A549 (cell line): ENCODE results near the gene SRGAP1. TPM values are rescaled to one million over a fixed set of nuclear protein-coding genes. Genes with fewer than 3 reads are reported as not detected.

Experiments used
- ATAC-seq, 2 experiments: fragments of 200-7000 bp in 1 of 2; fragments of >200 bp in 1 of 2; cut with Nextera tagmentation in 1 of 2; cut with Tn5 transposase in 1 of 2; 3 replicates each; pipeline versions ENCODE4 v1.8.0 to v1.9.1; 2018 to 2020; ENCODE audit warnings: mild to moderate bottlenecking in 1 of 2, moderate library complexity in 1 of 2
- CTCF ChIA-PET: fragments of 300-600 bp; sonication (Branson Sonifier 250); formaldehyde crosslinking; extraction: SDS; loops from one replicate; lab custom pipeline; 2021; ENCODE audit warnings: antibody characterized with exemption, inconsistent platforms; lab: Yijun Ruan, JAX
- POLR2A ChIA-PET: fragments of 350-600 bp; formaldehyde crosslinking; extraction: SDS; loops from one replicate; lab custom pipeline; 2021; ENCODE audit warnings: antibody characterized with exemption, inconsistent platforms; lab: Yijun Ruan, JAX
- DNase-seq, 2 experiments: peaks; one replicate each; pipeline versions ENCODE4 v3.0.0 to v3.0.0-alpha.2; 2011 to 2016; ENCODE audit warnings: low read depth in 1 of 2, low spot score in 1 of 2
- FAIRE-seq: peaks from 2 replicates; lab custom pipeline; 2011; peaks lifted over from hg19 to GRCh38; lab: Jason Lieb, UNC
- H3K27ac ChIP-seq, 2 experiments: fragments of >200 bp; sonication (Bioruptor Twin); formaldehyde crosslinking; 3 replicates each; pipeline ENCODE4 v1.5.1; 2016 to 2017
- H3K4me1 ChIP-seq: fragments of >200 bp; sonication (Bioruptor Twin); formaldehyde crosslinking; 3 replicates; pipeline ENCODE4 v1.6.1; 2016
- H3K4me2 ChIP-seq: fragments of >200 bp; sonication (Bioruptor Twin); formaldehyde crosslinking; 3 replicates; pipeline ENCODE4 v1.6.1; 2016
- H3K4me3 ChIP-seq: fragments of >200 bp; sonication (Bioruptor Twin); formaldehyde crosslinking; 3 replicates; pipeline ENCODE4 v1.5.1; 2016
- H3K9me3 ChIP-seq: fragments of >200 bp; sonication (Bioruptor Twin); formaldehyde crosslinking; 3 replicates; pipeline ENCODE4 v1.6.1; 2016
- CEBPB ChIP-seq, 2 experiments: fragments of >200 bp in 1 of 2; sonication (Bioruptor Twin) in 1 of 2; formaldehyde crosslinking in 1 of 2; IDR thresholded peaks; 2 replicates each; pipeline ENCODE4 v1.6.1; 2012 to 2016
- CHD2 ChIP-seq: fragments of 150-350 bp; IDR thresholded peaks from 2 replicates; pipeline ENCODE4 v1.6.1; 2014; ENCODE audit warnings: low read length; ENCODE audit not compliant: partially characterized antibody
- CHD4 ChIP-seq: fragments of 200-600 bp; sonication (generic); IDR thresholded peaks from 2 replicates; pipeline ENCODE4 v1.6.1; 2016; ENCODE audit warnings: antibody characterized with exemption, mild to moderate bottlenecking, borderline replicate concordance
- EP300 ChIP-seq, 2 experiments: fragments of >200 bp; sonication (Bioruptor Twin); formaldehyde crosslinking; IDR thresholded peaks; 2 replicates in 1 of 2; 3 replicates in 1 of 2; pipeline ENCODE4 v1.6.1; 2016 to 2017
- FOSL2 ChIP-seq, 2 experiments: fragments of 450-650 bp in 1 of 2; fragments of >200 bp in 1 of 2; sonication (Bioruptor Twin) in 1 of 2; formaldehyde crosslinking; IDR thresholded peaks; 2 replicates each; pipeline versions ENCODE4 v1.5.0 to v1.6.1; 2016 to 2020; ENCODE audit warnings: mild to moderate bottlenecking in 1 of 2, moderate library complexity in 1 of 2
- HDAC2 ChIP-seq: fragments of 200-600 bp; sonication (generic); IDR thresholded peaks from 2 replicates; pipeline ENCODE4 v1.6.1; 2016
- HEYL ChIP-seq: fragments of 250-450 bp; sonication (Bioruptor Pico); IDR thresholded peaks from 2 replicates; pipeline ENCODE4 v1.8.0; 2021; ENCODE audit warnings: mild to moderate bottlenecking, moderate library complexity
- HOXB13 ChIP-seq: fragments of 250-450 bp; sonication (Bioruptor Pico); IDR thresholded peaks from 2 replicates; pipeline ENCODE4 v1.5.0; 2020; ENCODE audit warnings: low read depth, mild to moderate bottlenecking, moderate library complexity
- JUN ChIP-seq, 2 experiments: fragments of >200 bp; sonication (Bioruptor Twin); formaldehyde crosslinking; IDR thresholded peaks; 2 replicates in 1 of 2; 3 replicates in 1 of 2; pipeline ENCODE4 v1.6.1; 2016 to 2017
- JUNB ChIP-seq: fragments of >200 bp; sonication (Bioruptor Twin); formaldehyde crosslinking; IDR thresholded peaks from 2 replicates; pipeline ENCODE4 v1.6.1; 2016
- NFE2L2 ChIP-seq: fragments of 150-350 bp; conservative IDR thresholded peaks from 2 replicates; pipeline ENCODE4 v1.6.1; 2014; ENCODE audit warnings: low read length
- NPAS2 ChIP-seq: fragments of 250-450 bp; sonication (Bioruptor Pico); IDR thresholded peaks from 2 replicates; pipeline ENCODE4 v1.8.0; 2022; ENCODE audit warnings: mild to moderate bottlenecking, moderate library complexity, borderline replicate concordance
- NR3C1 ChIP-seq: fragments of >200 bp; sonication (Bioruptor Twin); formaldehyde crosslinking; IDR thresholded peaks from 3 replicates; pipeline ENCODE4 v1.6.1; 2017
- RAD21 ChIP-seq, 2 experiments: fragments of >200 bp in 1 of 2; sonication (Bioruptor Twin) in 1 of 2; formaldehyde crosslinking in 1 of 2; IDR thresholded peaks in 1 of 2; conservative IDR thresholded peaks in 1 of 2; 2 replicates in 1 of 2; 3 replicates in 1 of 2; pipeline ENCODE4 v1.6.1; 2012 to 2018; ENCODE audit warnings: inconsistent platforms in 1 of 2
- RARB ChIP-seq: fragments of 250-450 bp; sonication (Bioruptor Pico); IDR thresholded peaks from 2 replicates; pipeline ENCODE4 v1.8.0; 2021; ENCODE audit warnings: mild to moderate bottlenecking, moderate library complexity
- RNF2 ChIP-seq: fragments of 200-600 bp; sonication (generic); IDR thresholded peaks from 2 replicates; pipeline ENCODE4 v1.6.1; 2016; ENCODE audit warnings: low read depth, mild to moderate bottlenecking, antibody characterized with exemption, moderate library complexity, borderline replicate concordance
- SMC3 ChIP-seq: fragments of >200 bp; sonication (Bioruptor Twin); formaldehyde crosslinking; IDR thresholded peaks from 3 replicates; pipeline ENCODE4 v1.6.1; 2018; ENCODE audit warnings: inconsistent platforms
- SREBF2 ChIP-seq: fragments of 450-650 bp; IDR thresholded peaks from 2 replicates; pipeline ENCODE4 v1.6.1; 2014; ENCODE audit warnings: mild to moderate bottlenecking, moderate library complexity
- TFCP2L1 ChIP-seq: fragments of 250-450 bp; sonication (Bioruptor Pico); IDR thresholded peaks from 2 replicates; pipeline ENCODE4 v1.5.0; 2021; ENCODE audit warnings: mild to moderate bottlenecking
- ZFP36 ChIP-seq: fragments of 450-650 bp; IDR thresholded peaks from 2 replicates; pipeline ENCODE4 v1.6.1; 2014; ENCODE audit warnings: borderline replicate concordance; ENCODE audit not compliant: partially characterized antibody
- ZSCAN20 ChIP-seq: fragments of 250-450 bp; sonication (Bioruptor Pico); IDR thresholded peaks from 2 replicates; pipeline ENCODE4 v1.8.0; 2022; ENCODE audit warnings: mild to moderate bottlenecking, moderate library complexity
- WGBS: methylation state at CpG from one replicate; pipeline ENCODE4 v1.1.6; 2017; ENCODE audit errors: missing lambda C conversion rate; 5-methylcytosine and 5-hydroxymethylcytosine counted together
- polyA plus RNA-seq, 4 experiments: library from polyadenylated mRNA; depleted of rRNA in 3 of 4; stranded (reverse); fragments of >200 nt; fragmentation: RNase III in 1 of 4; extraction: RNeasy Plus Mini Kit Qiagen cat#74134 plus additional on column Dnase treatment in 1 of 4; gene quantifications; 2 replicates in 3 of 4; 3 replicates in 1 of 4; pipeline ENCODE4 v1.2.3, GENCODE V29; 2011 to 2017
- TF ChIP-seq, protein P1 (sequence below): IDR thresholded peaks from 2 replicates; pipeline ENCODE4 v1.6.1; 2012
- TF ChIP-seq, protein P2 (sequence below): fragments of 450-650 bp; IDR thresholded peaks from 2 replicates; pipeline ENCODE4 v1.6.1; 2014; ENCODE audit warnings: antibody characterized with exemption

Gene SRGAP1
- polyA plus RNA-seq, 2 of the 4 experiments (the other 2 are of a cell fraction): 7.9 to 22.9 TPM

DNA sequence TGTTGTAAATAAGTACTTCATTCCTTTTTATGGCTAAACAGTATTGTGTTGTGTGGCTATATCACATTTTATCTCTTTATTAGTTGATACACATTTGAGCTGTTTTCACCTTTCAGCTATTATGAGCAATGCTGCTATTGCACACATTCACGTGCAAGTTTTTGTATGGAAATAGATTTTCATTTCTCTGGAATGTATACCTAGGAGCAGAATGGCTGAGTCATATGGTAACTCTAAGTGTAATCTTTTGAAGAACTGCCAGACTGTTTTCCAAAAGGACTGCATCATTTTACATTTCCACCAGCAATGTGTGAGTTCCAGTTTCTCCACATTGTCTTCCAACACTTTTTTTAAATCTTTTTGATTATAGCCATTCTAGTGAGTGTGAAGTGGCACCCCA, 134.0 kb downstream of the SRGAP1 start (continued):
- TF ChIP-seq TFCP2L1: no peak
- TF ChIP-seq CHD4: no peak
- no peak for TF ChIP-seq NR3C1
- no peak for TF ChIP-seq SMC3
- no peak for TF ChIP-seq CHD2
- TF ChIP-seq FOSL2 (IDR thresholded peaks at IDR 0.05): peak; percentile 60
- peak; percentile 86 for TF ChIP-seq FOSL2 (CRISPR knock-in tag; IDR thresholded peaks at IDR 0.05)
- no peak for TF ChIP-seq ZFP36
- peak in 1 of 2 experiments; percentile 28; a peak in 2 of 5 replicates for TF ChIP-seq EP300 (IDR thresholded peaks at IDR 0.05)
- TF ChIP-seq, protein P1, sequence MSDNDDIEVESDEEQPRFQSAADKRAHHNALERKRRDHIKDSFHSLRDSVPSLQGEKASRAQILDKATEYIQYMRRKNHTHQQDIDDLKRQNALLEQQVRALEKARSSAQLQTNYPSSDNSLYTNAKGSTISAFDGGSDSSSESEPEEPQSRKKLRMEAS: peak; percentile 57; the same call in 1 of the 2 replicates
- no peak for TF ChIP-seq NFE2L2
- no peak for TF ChIP-seq RAD21 (conservative IDR thresholded peaks at IDR 0.05 in 1 of 2, IDR thresholded peaks at IDR 0.05 in 1 of 2)
- TF ChIP-seq ZSCAN20 (CRISPR knock-in tag): no peak
- TF ChIP-seq, all 56 proteins: peak for 10

DNA sequence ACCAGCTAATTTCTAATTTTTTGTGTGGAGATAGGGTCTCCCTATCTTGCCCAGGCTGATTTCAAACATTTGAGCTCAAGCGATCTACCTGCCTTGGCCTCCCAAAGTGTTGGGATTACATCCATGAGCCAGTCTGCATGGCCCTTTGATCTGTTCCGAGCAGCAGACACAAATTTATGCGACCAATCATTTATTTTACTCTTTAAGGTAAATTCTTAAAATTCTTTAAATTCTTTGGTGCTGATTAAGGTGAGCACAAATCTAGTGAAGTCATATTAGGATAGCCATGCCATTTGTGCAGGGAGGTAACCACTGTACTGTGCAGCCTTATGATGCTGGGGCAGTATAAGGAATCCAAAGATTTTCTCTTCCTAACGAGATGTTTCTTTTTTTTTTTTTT, 135.7 kb downstream of the SRGAP1 start:
- H3K27ac ChIP-seq: no peak overlapping the region
- WGBS: 80% methylated on average over 4 of the region's 4 CpGs
- DNase-seq: no peak
- peaks cover 33% of the 10 kb centered on the region; the same call in 2 of the 3 replicates for H3K4me1 ChIP-seq
- CTCF ChIA-PET: interaction anchor here (0.9 to 3.9 kb wide), 5 partner anchors 13 to 136 kb away, joined by 3 to 18 read pairs (median 3); partner anchors contain the start of gene SRGAP1
- no peak for TF ChIP-seq NR3C1
- TF ChIP-seq RNF2: no peak
- no peak for TF ChIP-seq SREBF2
- TF ChIP-seq JUN (IDR thresholded peaks at IDR 0.05): no peak
- TF ChIP-seq JUNB: no peak
- no peak for TF ChIP-seq HDAC2
- TF ChIP-seq HOXB13 (CRISPR knock-in tag): no peak
- no peak for TF ChIP-seq RARB (CRISPR knock-in tag)
- no peak for TF ChIP-seq CEBPB (IDR thresholded peaks at IDR 0.05)
- TF ChIP-seq HEYL: no peak
- TF ChIP-seq, protein P2, sequence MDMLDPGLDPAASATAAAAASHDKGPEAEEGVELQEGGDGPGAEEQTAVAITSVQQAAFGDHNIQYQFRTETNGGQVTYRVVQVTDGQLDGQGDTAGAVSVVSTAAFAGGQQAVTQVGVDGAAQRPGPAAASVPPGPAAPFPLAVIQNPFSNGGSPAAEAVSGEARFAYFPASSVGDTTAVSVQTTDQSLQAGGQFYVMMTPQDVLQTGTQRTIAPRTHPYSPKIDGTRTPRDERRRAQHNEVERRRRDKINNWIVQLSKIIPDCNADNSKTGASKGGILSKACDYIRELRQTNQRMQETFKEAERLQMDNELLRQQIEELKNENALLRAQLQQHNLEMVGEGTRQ: no peak
- TF ChIP-seq TFCP2L1: no peak
- TF ChIP-seq, all 56 proteins: peak for 0
- no peak overlapping the region for H3K4me3 ChIP-seq
- FAIRE-seq (no peak), ATAC-seq (no peak)
- H3K9me3 ChIP-seq: peaks cover 15% of the 10 kb centered on the region
- POLR2A ChIA-PET: no interaction called here
- H3K4me2 ChIP-seq: no peak overlapping the region

DNA sequence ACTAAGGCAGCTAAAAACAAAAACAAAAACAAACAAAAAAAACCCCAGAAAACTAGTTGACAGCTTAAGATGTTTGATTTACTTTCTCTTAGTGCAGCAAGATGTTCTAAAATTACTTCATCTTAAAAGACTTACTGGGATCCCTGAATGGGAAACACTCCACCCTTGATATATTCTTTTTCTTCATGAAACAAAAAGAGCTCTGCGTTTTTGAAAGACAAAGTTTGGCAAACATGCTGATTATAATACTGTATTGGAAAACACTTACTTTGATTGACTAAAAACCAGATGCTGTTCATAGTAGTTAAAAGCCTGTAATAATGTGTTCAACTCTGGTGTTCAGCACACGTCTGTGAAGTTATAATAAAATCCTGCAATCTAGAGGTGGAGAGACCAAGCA, 136.8 kb downstream of the SRGAP1 start:
- no peak for FAIRE-seq
- TF ChIP-seq NPAS2 (CRISPR knock-in tag): no peak
- no peak for TF ChIP-seq SMC3
- H3K4me2 ChIP-seq: no peak overlapping the region
- H3K4me3 ChIP-seq: no peak overlapping the region
- DNase-seq: no peak
- H3K9me3 ChIP-seq: peaks cover 15% of the 10 kb centered on the region
- POLR2A ChIA-PET: no interaction called here
- H3K27ac ChIP-seq: no peak overlapping the region
- CTCF ChIA-PET: interaction anchor here (0.6 to 3.0 kb wide), 2 partner anchors 95 to 137 kb away, joined by 4 to 12 read pairs; partner anchors contain the start of gene SRGAP1
- H3K4me1 ChIP-seq: peaks cover 33% of the 10 kb centered on the region; the same call in 2 of the 3 replicates
- no peak for ATAC-seq
- WGBS: 83% methylated on average over 2 of the region's 2 CpGs
